ENCODE measurements around the gene SEZ6L.

SEZ6L gene

GRCh38 chr22:26417406-26417805, 248.1 kb downstream of the SEZ6L start:
- H4K20me1 ChIP-seq (ENCODE audit: insufficient read depth, low read length, poor library complexity, severe bottlenecking) = no peaks in the 10 kb centered on the region
- H3K4me2 ChIP-seq (ENCODE audit: low read depth, low read length, poor library complexity, severe bottlenecking) = no peak overlapping the region
- H3F3A ChIP-seq (ENCODE audit: low read depth) = no peaks in the 10 kb centered on the region
- no peaks in the 10 kb centered on the region for H3K4me1 ChIP-seq (ENCODE audit: insufficient read depth, low read length, poor library complexity, severe bottlenecking)
- no peaks in the 10 kb centered on the region for H3K9me3 ChIP-seq (ENCODE audit: insufficient read depth, low read depth, low read length)
- H3K9me2 ChIP-seq (replicated peaks; ENCODE audit: low read depth, low read length) = no peaks in the 10 kb centered on the region
- H3K79me2 ChIP-seq (ENCODE audit: insufficient read depth, low read length) = no peaks in the 10 kb centered on the region
- no peaks in the 10 kb centered on the region for H3K36me3 ChIP-seq (ENCODE audit: insufficient read depth, low read length)
- H3K4me3 ChIP-seq (ENCODE audit: low read length, poor library complexity, severe bottlenecking) = no peak overlapping the region
- H3K9ac ChIP-seq (ENCODE audit: low read depth, low read length, poor library complexity, severe bottlenecking) = no peak overlapping the region
- TF ChIP-seq CTCF (conservative IDR thresholded peaks at IDR 0.05; ENCODE audit: low read length) (no peak), EZH2phosphoT487 (IDR thresholded peaks at IDR 0.05; ENCODE audit: borderline replicate concordance) (no peak)
- no peaks in the 10 kb centered on the region for H3K27me3 ChIP-seq (ENCODE audit: insufficient read depth, low read length, poor library complexity, severe bottlenecking)
- no peak overlapping the region for H2AFZ ChIP-seq (ENCODE audit: low read length)

GRCh38 chr22:26418620-26419019, 249.4 kb downstream of the SEZ6L start:
- H3K27me3 ChIP-seq (ENCODE audit: insufficient read depth, low read length, poor library complexity, severe bottlenecking) = no peaks in the 10 kb centered on the region

GRCh38 chr22:26426924-26427323, 257.7 kb downstream of the SEZ6L start:
- Histone ChIP-seq H2AFZ (ENCODE audit: low read length) (no peak overlapping the region), H3K4me2 (ENCODE audit: low read depth, low read length, poor library complexity, severe bottlenecking) (no peak overlapping the region), H4K20me1 (ENCODE audit: insufficient read depth, low read length, poor library complexity, severe bottlenecking) (no peaks in the 10 kb centered on the region), H3K9me2 (replicated peaks; ENCODE audit: low read depth, low read length) (no peaks in the 10 kb centered on the region), H3K4me3 (ENCODE audit: low read length, poor library complexity, severe bottlenecking) (no peak overlapping the region), H3K9ac (ENCODE audit: low read depth, low read length, poor library complexity, severe bottlenecking) (no peak overlapping the region), H3K36me3 (ENCODE audit: insufficient read depth, low read length) (no peaks in the 10 kb centered on the region), H3F3A (ENCODE audit: low read depth) (no peaks in the 10 kb centered on the region), H3K79me2 (ENCODE audit: insufficient read depth, low read length) (no peaks in the 10 kb centered on the region), H3K9me3 (ENCODE audit: insufficient read depth, low read depth, low read length) (no peaks in the 10 kb centered on the region), H3K4me1 (ENCODE audit: insufficient read depth, low read length, poor library complexity, severe bottlenecking) (peaks cover 30% of the 10 kb centered on the region), H3K27me3 (ENCODE audit: insufficient read depth, low read length, poor library complexity, severe bottlenecking) (no peaks in the 10 kb centered on the region)
- TF ChIP-seq EZH2phosphoT487 (IDR thresholded peaks at IDR 0.05; ENCODE audit: borderline replicate concordance) (no peak), CTCF (conservative IDR thresholded peaks at IDR 0.05; ENCODE audit: low read length) (no peak)

More at GRCh38 chr22:26418620-26419019, 249.4 kb downstream of the SEZ6L start:
- no peak overlapping the region for H2AFZ ChIP-seq (ENCODE audit: low read length)
- no peaks in the 10 kb centered on the region for H3K79me2 ChIP-seq (ENCODE audit: insufficient read depth, low read length)
- H4K20me1 ChIP-seq (ENCODE audit: insufficient read depth, low read length, poor library complexity, severe bottlenecking) = no peaks in the 10 kb centered on the region
- H3K36me3 ChIP-seq (ENCODE audit: insufficient read depth, low read length) = no peaks in the 10 kb centered on the region
- H3K4me3 ChIP-seq (ENCODE audit: low read length, poor library complexity, severe bottlenecking) = no peak overlapping the region
- no peaks in the 10 kb centered on the region for H3K4me1 ChIP-seq (ENCODE audit: insufficient read depth, low read length, poor library complexity, severe bottlenecking)
- no peaks in the 10 kb centered on the region for H3F3A ChIP-seq (ENCODE audit: low read depth)
- H3K9me3 ChIP-seq (ENCODE audit: insufficient read depth, low read depth, low read length) = no peaks in the 10 kb centered on the region
- H3K4me2 ChIP-seq (ENCODE audit: low read depth, low read length, poor library complexity, severe bottlenecking) = no peak overlapping the region
- no peak for TF ChIP-seq CTCF (conservative IDR thresholded peaks at IDR 0.05; ENCODE audit: low read length)
- TF ChIP-seq EZH2phosphoT487 (IDR thresholded peaks at IDR 0.05; ENCODE audit: borderline replicate concordance) = no peak
- H3K9me2 ChIP-seq (replicated peaks; ENCODE audit: low read depth, low read length) = no peaks in the 10 kb centered on the region
- no peak overlapping the region for H3K9ac ChIP-seq (ENCODE audit: low read depth, low read length, poor library complexity, severe bottlenecking)

Data from Loucy (cell line).